ENCODE data around the gene PFN3. TPM values are rescaled to one million over a fixed set of nuclear protein-coding genes. Genes with fewer than 3 reads are reported as not detected.

Gene PFN3
- total and polyA plus RNA-seq, 2 of the 13 experiments (the other 11 are each of a cell fraction or from before 2014, with no cell fraction given) = not detected

DNA sequence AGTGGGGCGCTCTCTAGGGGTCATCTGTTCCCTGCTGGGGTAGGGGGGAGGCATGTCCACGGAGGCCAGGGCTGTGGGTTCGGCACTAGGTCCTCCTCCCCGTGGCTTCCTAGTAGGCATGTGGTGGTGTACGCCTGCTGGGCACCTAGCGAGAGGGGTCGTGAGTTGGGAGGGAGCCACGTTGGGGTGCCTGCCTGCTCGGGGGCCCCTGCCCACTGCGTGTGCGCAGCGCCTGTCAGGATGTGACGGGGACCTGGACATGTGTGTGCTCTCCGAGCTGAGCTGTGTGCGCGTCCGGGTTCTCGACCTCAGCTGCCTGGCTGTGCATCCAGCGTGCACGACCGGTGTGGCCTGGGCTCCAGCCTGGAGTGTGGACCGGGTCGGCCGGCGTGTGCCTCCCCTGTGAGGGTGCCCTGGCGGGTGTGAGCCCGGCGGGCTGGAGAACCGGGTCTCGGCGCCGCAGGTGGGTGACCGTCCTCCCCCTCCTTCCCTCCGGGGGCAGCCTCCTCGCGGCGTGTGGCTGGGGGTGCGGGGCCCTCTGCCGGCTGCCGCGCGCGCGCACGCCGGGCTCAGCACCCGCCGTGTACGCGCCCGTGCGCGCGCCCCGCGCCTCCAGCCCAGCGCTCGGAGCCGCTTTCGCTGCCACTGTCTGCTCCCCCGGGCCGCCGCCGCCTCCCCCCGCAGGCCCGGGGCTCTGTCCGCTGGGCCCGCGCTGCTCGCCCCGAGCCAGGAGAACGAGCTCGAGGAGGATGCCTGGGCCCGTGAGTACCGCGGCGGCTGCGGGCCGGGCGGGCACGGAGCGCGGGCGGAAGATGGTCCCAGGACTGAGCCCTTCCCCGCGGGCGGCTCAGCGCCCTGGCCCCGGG is 46.0 kb upstream of the PFN3 start, which contains the start of gene PRR7 (continued):
- TF ChIP-seq MLXIP (CRISPR knock-in tag; IDR thresholded peaks at IDR 0.05; ENCODE audit: borderline replicate concordance) = no peak
- TF ChIP-seq, protein P1, sequence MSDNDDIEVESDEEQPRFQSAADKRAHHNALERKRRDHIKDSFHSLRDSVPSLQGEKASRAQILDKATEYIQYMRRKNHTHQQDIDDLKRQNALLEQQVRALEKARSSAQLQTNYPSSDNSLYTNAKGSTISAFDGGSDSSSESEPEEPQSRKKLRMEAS (IDR thresholded peaks at IDR 0.05) = no peak; the same call in 1 of the 2 replicates
- no peak for TF ChIP-seq KLF11 (CRISPR knock-in tag; IDR thresholded peaks at IDR 0.05)
- TF ChIP-seq ZNF367 (CRISPR knock-in tag; IDR thresholded peaks at IDR 0.05; ENCODE audit: borderline replicate concordance) = no peak
- TF ChIP-seq KIAA2018 (CRISPR knock-in tag; IDR thresholded peaks at IDR 0.05; ENCODE audit: borderline replicate concordance) = no peak
- TF ChIP-seq, protein P2, sequence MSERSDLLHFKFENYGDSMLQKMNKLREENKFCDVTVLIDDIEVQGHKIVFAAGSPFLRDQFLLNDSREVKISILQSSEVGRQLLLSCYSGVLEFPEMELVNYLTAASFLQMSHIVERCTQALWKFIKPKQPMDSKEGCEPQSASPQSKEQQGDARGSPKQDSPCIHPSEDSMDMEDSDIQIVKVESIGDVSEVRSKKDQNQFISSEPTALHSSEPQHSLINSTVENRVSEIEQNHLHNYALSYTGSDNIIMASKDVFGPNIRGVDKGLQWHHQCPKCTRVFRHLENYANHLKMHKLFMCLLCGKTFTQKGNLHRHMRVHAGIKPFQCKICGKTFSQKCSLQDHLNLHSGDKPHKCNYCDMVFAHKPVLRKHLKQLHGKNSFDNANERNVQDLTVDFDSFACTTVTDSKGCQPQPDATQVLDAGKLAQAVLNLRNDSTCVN (CRISPR knock-in tag; IDR thresholded peaks at IDR 0.05; ENCODE audit: borderline replicate concordance) = 0 out of 2 replicates have a peak, but pooled peaks have one; percentile 14
- TF ChIP-seq NFKB2 (CRISPR knock-in tag; IDR thresholded peaks at IDR 0.05; ENCODE audit: borderline replicate concordance) = no peak
- TF ChIP-seq ZNF687 (CRISPR knock-in tag; IDR thresholded peaks at IDR 0.05) = peak; percentile 60
- TF ChIP-seq ZNF569 (CRISPR knock-in tag; IDR thresholded peaks at IDR 0.05; ENCODE audit: borderline replicate concordance) = no peak
- no peak for TF ChIP-seq ZFP36 (IDR thresholded peaks at IDR 0.05; ENCODE audit: borderline replicate concordance, low read depth, low read length, partially characterized antibody)

All from HepG2 (cell line).